Measurements from ENCODE around the gene RGS12.

GRCh38 chr4:3288571-3289094 is 4.2 kb upstream of the RGS12 start:
- TF ChIP-seq MAZ (IDR thresholded peaks at IDR 0.05; ENCODE audit: borderline replicate concordance, low read depth, low read length): no peak
- no peak for TF ChIP-seq RFX5 (IDR thresholded peaks at IDR 0.05)
- no peak for TF ChIP-seq JUNB (IDR thresholded peaks at IDR 0.05)
- no peak for TF ChIP-seq CTCF (IDR thresholded peaks at IDR 0.05)
- no peak for TF ChIP-seq SREBF2 (IDR thresholded peaks at IDR 0.05)
- TF ChIP-seq, protein P1, sequence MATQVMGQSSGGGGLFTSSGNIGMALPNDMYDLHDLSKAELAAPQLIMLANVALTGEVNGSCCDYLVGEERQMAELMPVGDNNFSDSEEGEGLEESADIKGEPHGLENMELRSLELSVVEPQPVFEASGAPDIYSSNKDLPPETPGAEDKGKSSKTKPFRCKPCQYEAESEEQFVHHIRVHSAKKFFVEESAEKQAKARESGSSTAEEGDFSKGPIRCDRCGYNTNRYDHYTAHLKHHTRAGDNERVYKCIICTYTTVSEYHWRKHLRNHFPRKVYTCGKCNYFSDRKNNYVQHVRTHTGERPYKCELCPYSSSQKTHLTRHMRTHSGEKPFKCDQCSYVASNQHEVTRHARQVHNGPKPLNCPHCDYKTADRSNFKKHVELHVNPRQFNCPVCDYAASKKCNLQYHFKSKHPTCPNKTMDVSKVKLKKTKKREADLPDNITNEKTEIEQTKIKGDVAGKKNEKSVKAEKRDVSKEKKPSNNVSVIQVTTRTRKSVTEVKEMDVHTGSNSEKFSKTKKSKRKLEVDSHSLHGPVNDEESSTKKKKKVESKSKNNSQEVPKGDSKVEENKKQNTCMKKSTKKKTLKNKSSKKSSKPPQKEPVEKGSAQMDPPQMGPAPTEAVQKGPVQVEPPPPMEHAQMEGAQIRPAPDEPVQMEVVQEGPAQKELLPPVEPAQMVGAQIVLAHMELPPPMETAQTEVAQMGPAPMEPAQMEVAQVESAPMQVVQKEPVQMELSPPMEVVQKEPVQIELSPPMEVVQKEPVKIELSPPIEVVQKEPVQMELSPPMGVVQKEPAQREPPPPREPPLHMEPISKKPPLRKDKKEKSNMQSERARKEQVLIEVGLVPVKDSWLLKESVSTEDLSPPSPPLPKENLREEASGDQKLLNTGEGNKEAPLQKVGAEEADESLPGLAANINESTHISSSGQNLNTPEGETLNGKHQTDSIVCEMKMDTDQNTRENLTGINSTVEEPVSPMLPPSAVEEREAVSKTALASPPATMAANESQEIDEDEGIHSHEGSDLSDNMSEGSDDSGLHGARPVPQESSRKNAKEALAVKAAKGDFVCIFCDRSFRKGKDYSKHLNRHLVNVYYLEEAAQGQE (IDR thresholded peaks at IDR 0.05): no peak
- no peak for TF ChIP-seq PHF8 (IDR thresholded peaks at IDR 0.05; ENCODE audit: borderline replicate concordance, low read depth)
- TF ChIP-seq KDM5A (IDR thresholded peaks at IDR 0.05): no peak

Data from A549 (cell line).